ENCODE data around the gene KIAA1755.

The KIAA1755 gene, protein sequence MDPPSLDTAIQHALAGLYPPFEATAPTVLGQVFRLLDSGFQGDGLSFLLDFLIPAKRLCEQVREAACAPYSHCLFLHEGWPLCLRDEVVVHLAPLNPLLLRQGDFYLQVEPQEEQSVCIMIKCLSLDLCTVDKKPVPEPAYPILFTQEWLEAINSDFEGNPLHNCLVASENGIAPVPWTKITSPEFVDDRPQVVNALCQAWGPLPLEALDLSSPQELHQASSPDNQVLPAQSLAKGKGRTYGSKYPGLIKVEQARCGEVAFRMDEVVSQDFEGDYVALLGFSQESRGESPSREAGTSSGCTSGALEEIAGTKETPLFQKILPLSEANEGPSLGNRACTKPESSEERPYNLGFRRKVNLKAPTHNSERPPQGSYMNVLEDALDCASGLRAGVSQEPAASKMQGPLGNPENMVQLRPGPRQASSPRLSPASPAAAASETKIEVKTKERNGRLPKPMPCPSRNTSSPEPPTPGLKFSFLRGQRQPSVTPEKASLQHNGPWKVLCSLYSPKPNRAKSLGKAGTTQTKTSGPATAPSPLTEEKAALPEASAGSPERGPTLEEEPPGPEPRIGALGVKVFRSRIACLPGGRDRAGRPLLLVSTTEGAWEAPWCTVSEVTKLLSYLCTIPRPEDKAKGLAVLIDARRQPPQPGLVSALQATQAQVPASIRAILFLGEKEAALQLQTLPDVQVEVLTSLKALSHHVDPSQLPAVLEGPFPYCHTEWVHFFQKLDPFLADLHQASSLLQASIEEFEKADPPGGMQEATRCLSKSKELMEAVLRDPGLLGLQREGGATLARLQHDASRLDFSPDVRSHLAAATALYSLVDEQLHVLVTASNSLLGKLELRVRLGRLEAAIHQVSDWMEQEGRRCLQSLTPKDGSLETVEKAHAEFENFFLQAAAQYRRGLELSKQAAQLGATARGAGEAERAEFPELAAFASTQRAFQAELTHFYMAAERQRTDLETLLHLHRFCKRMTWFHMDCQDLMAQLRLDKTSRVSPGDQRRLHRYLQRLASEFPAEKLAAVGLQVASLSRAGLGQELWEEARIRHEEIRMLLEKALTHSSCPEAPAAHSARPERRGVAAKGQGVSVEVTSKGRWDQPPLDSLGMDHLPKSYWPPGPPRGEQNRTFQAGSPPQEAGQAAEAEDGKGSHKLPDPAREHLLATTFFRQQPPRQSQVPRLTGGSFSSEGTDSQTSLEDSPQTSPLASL

GRCh38 chr20:38260378-38261053, at the start of gene KIAA1755:
Gene KIAA1755, minus strand, starts transcription at chr20:38260735. Its CDS starts 235 bp downstream, at chr20:38260500.
- no peak for DNase-seq

DNA sequence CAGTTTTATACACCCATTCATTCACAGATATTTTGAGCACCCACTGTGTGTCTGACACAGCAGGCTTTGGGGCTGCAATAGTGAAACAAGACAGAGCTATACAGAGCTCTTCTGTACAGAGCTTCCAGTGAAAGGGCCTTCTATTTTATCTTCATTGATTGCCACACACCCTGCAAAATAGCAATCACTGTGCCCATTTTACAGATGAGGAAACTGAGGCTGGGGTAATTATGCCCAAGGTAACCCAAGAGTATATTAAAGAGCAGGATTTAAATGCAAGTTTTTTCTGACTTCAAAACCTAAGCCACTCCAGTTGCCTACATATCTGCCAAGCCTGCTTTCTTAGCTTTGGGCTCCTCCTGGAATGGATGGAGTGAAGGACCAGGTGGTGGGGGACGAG, 47.9 kb upstream of the KIAA1755 start:
- DNase-seq: no peak

DNA sequence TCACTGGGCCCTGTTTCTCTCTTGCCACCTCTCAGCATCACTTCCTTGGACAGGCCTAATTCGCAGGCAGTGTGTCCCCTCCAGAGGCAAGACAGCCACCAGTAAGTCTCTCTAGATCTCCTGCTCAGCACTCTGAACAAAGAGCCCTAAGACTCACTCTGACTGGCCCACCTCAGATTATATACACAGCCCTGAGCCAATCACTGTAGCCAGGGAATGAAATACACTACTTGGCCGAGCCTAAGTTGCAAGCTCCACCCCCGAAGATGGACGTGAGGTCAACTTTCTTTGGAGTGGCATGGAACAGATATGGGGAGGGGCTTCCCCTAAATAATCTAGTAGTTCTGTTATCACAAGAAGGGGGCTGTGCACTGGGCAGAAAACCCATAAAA, 47.5 kb upstream of the KIAA1755 start:
- DNase-seq: no peak

- no peak for DNase-seq
Measured at GRCh38 chr20:38307371-38308046, 47.0 kb upstream of the KIAA1755 start.

DNA sequence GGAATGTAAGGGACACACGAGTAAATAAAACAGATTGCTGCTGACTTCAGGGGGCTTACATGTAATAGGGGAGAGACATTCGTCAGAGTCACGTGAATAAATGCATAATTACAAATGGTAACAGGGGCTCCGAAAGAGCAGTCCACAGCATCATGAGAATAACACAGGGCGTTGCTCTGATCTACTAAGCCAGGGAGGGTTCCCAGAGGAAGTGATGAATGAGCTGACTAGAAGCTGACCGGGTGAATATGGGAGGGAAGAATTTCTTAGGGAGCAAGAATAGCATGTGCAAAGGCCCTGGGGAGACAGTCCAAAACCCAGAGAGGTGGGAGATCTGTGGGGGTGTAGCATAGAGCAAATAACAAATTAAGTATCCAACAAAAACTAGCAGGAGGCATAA, 45.8 kb upstream of the KIAA1755 start:
- DNase-seq: no peak

GRCh38 chr20:38305541-38305940, 45.0 kb upstream of the KIAA1755 start:
- no peak for DNase-seq

DNA sequence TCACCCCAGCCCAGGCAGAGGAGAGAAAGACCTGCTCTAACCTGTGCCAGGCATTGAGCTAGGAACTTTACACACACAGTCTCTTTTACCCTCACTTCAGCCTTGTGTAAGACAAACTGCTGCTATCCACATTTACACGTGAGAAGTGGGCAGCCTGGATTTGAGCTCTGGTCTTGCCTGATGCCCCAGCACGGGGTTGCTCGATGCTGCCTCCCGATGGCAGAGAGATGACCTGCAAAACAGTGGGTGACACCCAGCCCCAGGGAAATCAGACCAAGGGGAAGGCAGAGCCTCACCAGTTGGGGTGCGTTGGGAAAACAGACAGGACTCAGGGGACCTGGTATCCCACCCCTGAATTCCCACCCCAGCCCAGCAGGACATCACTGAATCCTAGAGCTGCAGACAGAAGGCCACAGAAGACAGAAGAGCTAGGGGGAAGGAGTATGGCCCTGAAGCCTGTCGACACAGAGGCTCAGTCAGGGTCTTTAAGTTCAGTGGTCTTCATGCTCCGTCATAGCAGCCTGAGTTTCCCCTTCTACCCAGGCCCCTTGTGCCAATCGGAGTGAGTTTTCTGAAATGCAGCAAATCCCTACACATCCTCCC, 44.4 kb upstream of the KIAA1755 start:
- DNase-seq: no peak

DNA sequence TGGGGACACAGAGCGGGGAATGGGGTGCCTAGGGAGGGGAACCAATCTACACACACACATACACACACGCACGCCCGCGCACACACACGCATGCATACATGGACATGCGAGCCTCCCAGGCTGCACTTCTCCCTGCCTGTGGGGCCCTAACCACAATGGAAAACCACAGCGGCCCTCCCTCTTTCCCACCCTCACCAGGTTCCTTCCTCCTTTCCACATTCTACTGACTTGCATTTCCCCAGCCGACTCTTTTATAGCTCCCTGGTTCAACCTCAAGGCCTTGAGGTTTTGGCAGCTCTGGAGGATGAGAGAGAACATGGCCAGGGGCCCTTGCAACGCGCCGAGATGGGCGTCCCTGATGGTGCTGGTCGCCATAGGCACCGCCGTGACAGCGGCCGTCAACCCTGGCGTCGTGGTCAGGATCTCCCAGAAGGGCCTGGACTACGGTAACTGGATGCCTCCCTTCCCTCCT, 43.4 kb upstream of the KIAA1755 start, which contains the start of gene BPI:
BPI (plus strand) TSS at position 249 of the 472 bp plus-strand sequence; CDS start at position 317, 68 bp downstream.
- peak; percentile 12 for DNase-seq

- DNase-seq: no peak
Measured at GRCh38 chr20:38302786-38303185, 42.3 kb upstream of the KIAA1755 start.

DNA sequence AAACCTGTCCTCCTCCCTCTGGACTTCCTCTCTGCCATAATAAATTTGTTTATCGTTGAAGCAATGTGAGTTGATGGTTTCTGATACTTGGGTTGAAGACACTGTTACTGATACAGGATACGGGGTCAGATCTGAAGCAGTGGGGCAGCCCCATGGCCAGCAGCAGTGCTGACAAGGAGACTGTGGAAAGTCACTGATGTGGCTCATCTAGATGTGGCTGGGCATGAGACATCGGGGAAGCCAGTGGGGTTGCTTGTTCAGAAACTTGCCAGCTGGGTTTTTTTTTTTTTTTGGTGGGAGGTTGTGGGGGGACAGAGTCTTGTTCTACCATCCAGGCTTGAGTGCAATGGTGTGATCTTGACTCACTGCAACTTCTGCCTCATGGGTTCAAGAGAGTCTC, 40.8 kb upstream of the KIAA1755 start:
- no peak for DNase-seq

- DNase-seq: no peak
Measured at GRCh38 chr20:38300438-38300837, 39.9 kb upstream of the KIAA1755 start.

GRCh38 chr20:38299963-38300362, 39.4 kb upstream of the KIAA1755 start:
- DNase-seq: no peak

GRCh38 chr20:38298768-38299288, 38.3 kb upstream of the KIAA1755 start:
- DNase-seq: no peak

- DNase-seq: no peak
Measured at GRCh38 chr20:38297916-38298674, 37.6 kb upstream of the KIAA1755 start.

DNA sequence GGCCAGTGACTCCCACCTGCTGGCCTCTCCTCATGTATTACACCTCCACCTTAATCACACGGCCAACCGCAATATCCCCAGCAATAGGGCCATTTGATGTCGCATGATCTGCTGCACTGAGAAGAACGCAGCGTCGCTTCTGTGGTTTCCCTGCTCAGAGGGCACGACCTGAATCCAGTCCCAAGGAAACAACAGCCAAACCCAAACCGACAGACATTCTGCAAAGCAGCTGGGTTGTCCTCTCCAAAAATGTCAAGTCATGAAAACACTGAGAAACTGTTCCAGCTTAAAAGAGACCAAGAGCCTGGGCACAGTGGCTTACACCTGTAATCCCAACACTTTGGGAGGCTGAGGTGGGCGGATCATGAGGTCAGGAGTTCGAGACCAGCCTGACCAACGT, 35.9 kb upstream of the KIAA1755 start:
- no peak for DNase-seq

- DNase-seq: no peak
Measured at GRCh38 chr20:38295811-38296210, 35.3 kb upstream of the KIAA1755 start.

DNA sequence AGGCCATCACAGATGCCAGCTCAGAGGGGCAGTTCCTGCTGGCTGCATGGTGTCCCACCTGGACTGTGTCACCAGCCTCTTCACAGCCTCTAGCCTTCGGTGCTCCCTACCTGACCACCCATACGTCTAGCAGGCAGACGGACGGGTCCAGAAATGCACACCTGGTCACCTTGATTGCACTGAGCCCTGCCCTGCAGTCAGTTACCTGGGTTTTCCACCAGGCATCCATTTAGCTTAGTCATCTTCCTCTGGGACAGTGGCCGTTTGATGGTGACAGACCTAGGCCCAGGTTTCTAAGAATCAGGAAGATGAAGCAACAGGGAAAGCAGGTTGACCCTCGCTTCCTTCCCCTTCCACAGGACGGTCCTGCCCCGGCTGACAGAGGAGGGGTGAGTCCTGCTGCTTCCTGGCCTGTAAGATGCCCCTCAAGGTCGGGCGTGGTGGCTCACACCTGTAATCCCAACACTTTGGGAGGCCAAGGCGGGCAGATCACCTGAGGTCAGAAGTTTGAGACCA, 33.6 kb upstream of the KIAA1755 start:
- DNase-seq: no peak

DNA sequence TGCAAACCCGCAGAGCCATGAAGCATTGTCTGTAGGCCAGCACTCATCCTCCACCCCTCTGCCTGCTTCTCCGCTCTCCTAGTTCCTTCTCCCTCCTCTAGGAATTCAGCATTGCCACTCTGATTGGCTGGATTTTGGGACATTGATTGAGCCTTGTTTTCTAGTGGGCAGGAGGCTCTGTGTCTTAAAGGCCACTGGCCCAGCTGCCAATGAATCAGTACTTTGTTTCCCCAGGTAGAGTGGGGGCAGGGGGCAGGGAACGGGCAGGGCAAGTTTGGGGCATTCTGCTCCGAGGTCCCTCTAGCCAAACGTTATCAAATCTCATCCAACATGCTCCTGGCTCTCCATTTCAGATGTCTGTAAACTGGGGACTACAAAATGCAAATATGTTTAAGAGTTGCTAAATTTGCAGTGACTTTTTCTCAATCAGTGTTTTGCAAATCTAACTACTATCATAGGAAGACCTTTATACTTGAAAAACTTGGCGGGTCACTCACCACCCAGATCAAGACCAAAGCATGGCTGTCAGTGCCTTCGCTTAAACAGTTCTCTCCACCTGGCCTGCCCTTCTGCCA, 33.0 kb upstream of the KIAA1755 start:
- no peak for DNase-seq

- no peak for DNase-seq
Measured at GRCh38 chr20:38291966-38292365, 31.4 kb upstream of the KIAA1755 start.
